Jurkat, Clone E6-1 (cell line): Measurements from ENCODE around the gene CCDC183.
"Not testable (repeated sequence)": the region's sequence is repeated elsewhere in the genome, so short reads cannot be mapped to it uniquely, and the experiment has no call there.

Experiments
- DNase-seq: peaks from one replicate; pipeline ENCODE4 v3.0.0-alpha.2; 2011; ENCODE audit warnings: low read depth, low spot score
- H3K4me3 ChIP-seq: 2 replicates; pipeline ENCODE4 v1.5.1; 2011; ENCODE audit warnings: mild to moderate bottlenecking, low read length, control low read depth, moderate library complexity

CCDC183 gene

GRCh38 chr9:136794281-136794999 is 1.7 kb upstream of the CCDC183 start:
- H3K4me3 ChIP-seq, result no peak overlapping the region
- DNase-seq, result no peak

GRCh38 chr9:136795000-136795348 is 1.2 kb upstream of the CCDC183 start:
- no peak for DNase-seq
- H3K4me3 ChIP-seq, result no peak overlapping the region

GRCh38 chr9:136796775-136797347 is 723 bp downstream of the CCDC183 start:
- H3K4me3 ChIP-seq, DNase-seq: not testable (repeated sequence)

GRCh38 chr9:136798708-136799078 is 2.6 kb downstream of the CCDC183 start:
- no peak overlapping the region for H3K4me3 ChIP-seq
- no peak for DNase-seq

- peak overlapping the region; percentile 40 for H3K4me3 ChIP-seq
- no peak for DNase-seq
Observed at GRCh38 chr9:136799079-136799853, 3.1 kb downstream of the CCDC183 start.

- peak; percentile 77 for DNase-seq
Observed at GRCh38 chr9:136799854-136800657, 3.9 kb downstream of the CCDC183 start.

GRCh38 chr9:136802321-136802720 is 6.2 kb downstream of the CCDC183 start:
- DNase-seq, result no peak
- H3K4me3 ChIP-seq, result no peak overlapping the region

More at GRCh38 chr9:136799854-136800657, 3.9 kb downstream of the CCDC183 start:
- H3K4me3 ChIP-seq, result peak overlapping the region; percentile 46

GRCh38 chr9:136803009-136803550 is 6.9 kb downstream of the CCDC183 start:
- DNase-seq, H3K4me3 ChIP-seq: not testable (repeated sequence)

GRCh38 chr9:136803551-136804508 is 7.7 kb downstream of the CCDC183 start:
- no peak overlapping the region for H3K4me3 ChIP-seq
- no peak for DNase-seq

GRCh38 chr9:136804509-136805206 is 8.5 kb downstream of the CCDC183 start:
- no peak for DNase-seq

GRCh38 chr9:136805207-136805740 is 9.1 kb downstream of the CCDC183 start:
- H3K4me3 ChIP-seq, result no peak overlapping the region
- DNase-seq, result no peak

More at GRCh38 chr9:136804509-136805206, 8.5 kb downstream of the CCDC183 start:
- no peak overlapping the region for H3K4me3 ChIP-seq

GRCh38 chr9:136806067-136806466 is 9.9 kb downstream of the CCDC183 start:
- no peak overlapping the region for H3K4me3 ChIP-seq
- no peak for DNase-seq

- peak overlapping the region; percentile 79 for H3K4me3 ChIP-seq
- DNase-seq, result no peak
Observed at GRCh38 chr9:136806631-136807201, 10.6 kb downstream of the CCDC183 start.

- DNase-seq, result peak; percentile 51
- H3K4me3 ChIP-seq, result peak within 1 kb of the TSS; percentile 79
Observed at GRCh38 chr9:136807281-136808074, 11.3 kb downstream of the CCDC183 start, which contains the start of gene RABL6. RABL6 (plus strand) TSS chr9:136807948; CDS start chr9:136808197, 249 bp downstream.

GRCh38 chr9:136808075-136808805 is 12.1 kb downstream of the CCDC183 start:
- no peak for DNase-seq
- peak overlapping the region; percentile 79 for H3K4me3 ChIP-seq
